Neural cell (in vitro differentiated cells): ENCODE results near the gene PTTG1IP. TPM values are rescaled to one million over a fixed set of nuclear protein-coding genes. Genes with fewer than 3 reads are reported as not detected.

Experiments used
- H2AFZ ChIP-seq: fragments of 200-600, 300-800 bp; sonication (generic), shearing (Covaris generic); 2 replicates; pipeline ENCODE4 v1.6.0; 2014; ENCODE audit warnings: low read depth, mild to moderate bottlenecking, antibody characterized with exemption, low read length, moderate library complexity
- H3F3A ChIP-seq: fragments of 200-600 bp; shearing (Covaris generic); 2 replicates; pipeline ENCODE4 v1.6.1; 2016; ENCODE audit warnings: mild to moderate bottlenecking, moderate library complexity, mixed read lengths, antibody characterized with exemption, low read length; ENCODE audit not compliant: insufficient read depth, poor library complexity, severe bottlenecking
- H3K27ac ChIP-seq: fragments of 200-600, 300-800 bp; sonication (generic), shearing (Covaris generic); 2 replicates; pipeline ENCODE4 v1.5.1; 2014; ENCODE audit warnings: mild to moderate bottlenecking, low read length, moderate library complexity
- H3K27me3 ChIP-seq: fragments of 300-800, 200-600 bp; sonication (generic), shearing (Covaris generic); 2 replicates; pipeline ENCODE4 v1.6.0; 2014; ENCODE audit warnings: mild to moderate bottlenecking, low read depth, low read length, moderate library complexity; ENCODE audit not compliant: insufficient read depth
- H3K36me3 ChIP-seq: fragments of 300-800, 200-600 bp; sonication (generic), shearing (Covaris generic); 2 replicates; pipeline ENCODE4 v1.5.1; 2014; ENCODE audit warnings: mild to moderate bottlenecking, antibody characterized with exemption, low read length, moderate library complexity; ENCODE audit not compliant: insufficient read depth
- H3K4me2 ChIP-seq: fragments of 300-800, 200-600 bp; sonication (generic), shearing (Covaris generic); 2 replicates; pipeline ENCODE4 v1.6.0; 2014; ENCODE audit warnings: mild to moderate bottlenecking, low read length
- H3K4me3 ChIP-seq: fragments of 300-800, 200-600 bp; sonication (generic), shearing (Covaris generic); 2 replicates; pipeline ENCODE4 v1.5.1; 2014; ENCODE audit warnings: mild to moderate bottlenecking, low read length, moderate library complexity
- H3K79me2 ChIP-seq: fragments of 200-600 bp; shearing (Covaris generic); replicated peaks from 2 replicates; pipeline ENCODE4 v1.6.0; 2014; ENCODE audit warnings: mild to moderate bottlenecking, low read length, moderate library complexity; ENCODE audit not compliant: insufficient read depth
- H3K9ac ChIP-seq: fragments of 300-800, 200-600 bp; sonication (generic), shearing (Covaris generic); 2 replicates; pipeline ENCODE4 v1.6.1; 2016; ENCODE audit warnings: mild to moderate bottlenecking, low read length, mixed read lengths
- H3K9me2 ChIP-seq: fragments of 200-600 bp; shearing (Covaris generic); 2 replicates; pipeline ENCODE4 v1.6.1; 2016; ENCODE audit warnings: mild to moderate bottlenecking, low read length, mixed read lengths; ENCODE audit not compliant: insufficient read depth
- H3K9me3 ChIP-seq: fragments of 200-600, 300-800 bp; sonication (generic), shearing (Covaris generic); 2 replicates; pipeline ENCODE4 v1.6.1; 2016; ENCODE audit warnings: mild to moderate bottlenecking, mixed run types, low read length, moderate library complexity, mixed read lengths
- H4K20me1 ChIP-seq: fragments of 200-600 bp; shearing (Covaris generic); 2 replicates; pipeline ENCODE4 v1.6.1; 2016; ENCODE audit warnings: mild to moderate bottlenecking, mixed run types; ENCODE audit not compliant: insufficient read depth
- CTCF ChIP-seq: fragments of 450-650 bp; IDR thresholded peaks from 2 replicates; pipeline ENCODE4 v1.5.1; 2014; ENCODE audit warnings: antibody characterized with exemption, mild to moderate bottlenecking, moderate library complexity; ENCODE audit not compliant: poor library complexity, severe bottlenecking
- EP300 ChIP-seq: fragments of 450-650 bp; conservative IDR thresholded peaks from 2 replicates; pipeline ENCODE4 v1.6.1; 2014; ENCODE audit warnings: antibody characterized with exemption, mild to moderate bottlenecking, moderate library complexity; ENCODE audit not compliant: poor library complexity, severe bottlenecking
- EZH2 ChIP-seq: fragments of 200-600, 300-800 bp; shearing (Covaris generic), sonication (generic); IDR thresholded peaks from 2 replicates; pipeline ENCODE4 v1.6.1; 2014; ENCODE audit warnings: antibody characterized with exemption, low read length, borderline replicate concordance, mild to moderate bottlenecking; ENCODE audit not compliant: insufficient read depth, poor library complexity, severe bottlenecking
- MXI1 ChIP-seq: fragments of 450-650 bp; conservative IDR thresholded peaks from 2 replicates; pipeline ENCODE4 v1.6.1; 2014; ENCODE audit warnings: antibody characterized with exemption, mild to moderate bottlenecking; ENCODE audit not compliant: poor library complexity, severe bottlenecking
- POLR2AphosphoS5 ChIP-seq: IDR thresholded peaks from 2 replicates; pipeline ENCODE4 v1.6.1; 2012
- RAD21 ChIP-seq: fragments of 450-650 bp; conservative IDR thresholded peaks from 2 replicates; pipeline ENCODE4 v1.6.1; 2014; ENCODE audit warnings: antibody characterized with exemption, mild to moderate bottlenecking, moderate library complexity
- REST ChIP-seq: IDR thresholded peaks from 2 replicates; pipeline ENCODE4 v1.6.1; 2012; ENCODE audit warnings: borderline replicate concordance
- SMC3 ChIP-seq: fragments of 450-650 bp; conservative IDR thresholded peaks from 2 replicates; pipeline ENCODE4 v1.6.1; 2014; ENCODE audit warnings: antibody characterized with exemption, mild to moderate bottlenecking, moderate library complexity; ENCODE audit not compliant: poor library complexity
- TAF1 ChIP-seq: IDR thresholded peaks from 2 replicates; pipeline ENCODE4 v1.6.1; 2012; ENCODE audit warnings: low read depth
- polyA plus RNA-seq: library from polyadenylated mRNA; depleted of rRNA; stranded (reverse); fragments of >200 nt; gene quantifications from 2 replicates; pipeline ENCODE4 v1.2.3, GENCODE V29; 2014

PTTG1IP gene
- polyA plus RNA-seq, 1 donor from 2014 or later = 152 TPM

- H3K9ac ChIP-seq = no peak overlapping the region
- H3F3A ChIP-seq = no peaks in the 10 kb centered on the region
- H3K9me3 ChIP-seq = no peaks in the 10 kb centered on the region
- no peak overlapping the region for H3K27ac ChIP-seq
- peaks cover 4% of the 10 kb centered on the region for H4K20me1 ChIP-seq
- peaks cover 10% of the 10 kb centered on the region for H3K79me2 ChIP-seq
- H3K36me3 ChIP-seq = peaks cover 5% of the 10 kb centered on the region
- no peak overlapping the region for H3K4me2 ChIP-seq
- no peak for TF ChIP-seq REST
- H2AFZ ChIP-seq = no peak overlapping the region
- H3K9me2 ChIP-seq = no peaks in the 10 kb centered on the region
- H3K4me3 ChIP-seq = no peak overlapping the region
- H3K27me3 ChIP-seq = no peaks in the 10 kb centered on the region
These were observed 18.6 kb downstream of the PTTG1IP start for GRCh38 chr21:44854664-44855446.

GRCh38 chr21:44854391-44854663, 19.2 kb downstream of the PTTG1IP start:
- Histone ChIP-seq H3K27me3 (no peaks in the 10 kb centered on the region), H4K20me1 (peaks cover 4% of the 10 kb centered on the region), H3K4me2 (no peak overlapping the region), H3K36me3 (peaks cover 5% of the 10 kb centered on the region), H3K79me2 (peaks cover 7% of the 10 kb centered on the region), H3K9me3 (no peaks in the 10 kb centered on the region), H3K9ac (no peak overlapping the region), H2AFZ (no peak overlapping the region), H3K27ac (no peak overlapping the region), H3F3A (no peaks in the 10 kb centered on the region), H3K9me2 (no peaks in the 10 kb centered on the region), H3K4me3 (no peak overlapping the region)
- no peak for TF ChIP-seq SMC3
- no peak for TF ChIP-seq MXI1
- TF ChIP-seq EP300 = no peak
- TF ChIP-seq TAF1 = no peak
- no peak for TF ChIP-seq POLR2AphosphoS5
- TF ChIP-seq REST = no peak
- TF ChIP-seq CTCF = no peak
- TF ChIP-seq RAD21 = no peak
- no peak for TF ChIP-seq EZH2
